ENCODE data around the gene FUOM. TPM values are rescaled to one million over a fixed set of nuclear protein-coding genes. Genes with fewer than 3 reads are reported as not detected.

Gene FUOM
- total RNA-seq, 1 experiment from 2014 or later, result 41.8 TPM

DNA sequence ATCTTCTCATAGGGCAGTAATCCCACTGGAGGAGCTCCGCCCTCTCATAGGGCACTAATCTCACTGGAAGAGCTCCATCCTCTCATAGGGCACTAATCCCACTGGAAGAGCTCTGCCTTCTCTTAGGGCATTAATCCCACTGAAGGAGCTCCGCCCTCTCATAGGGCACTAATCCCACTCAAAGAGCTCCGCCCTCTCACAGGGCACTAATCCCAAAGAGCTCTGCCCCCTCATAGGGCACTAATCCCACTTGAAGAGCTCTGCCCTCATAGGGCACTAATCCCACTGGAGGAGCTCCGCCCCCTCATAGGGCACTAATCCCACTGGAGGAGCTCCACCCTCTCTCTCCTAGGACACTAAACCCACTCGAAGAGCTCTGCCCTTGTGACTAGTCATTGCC, 3.4 kb upstream of the FUOM start:
- Histone ChIP-seq H4K5ac (ENCODE audit: insufficient read length, low read depth, low read length) (no peak overlapping the region), H3K23me2 (ENCODE audit: insufficient read length, low read depth, low read length, poor library complexity, severe bottlenecking) (no peaks in the 10 kb centered on the region), H3K4me2 (ENCODE audit: insufficient read depth, insufficient read length, low read length) (no peak overlapping the region), H3T11ph (ENCODE audit: low read length) (no peak overlapping the region), H2AK5ac (ENCODE audit: insufficient read length, low read length) (no peak overlapping the region), H3K23ac (ENCODE audit: insufficient read length, low read depth, low read length) (no peak overlapping the region), H3K9me3 (ENCODE audit: control insufficient read depth, low read depth, low read length) (no peaks in the 10 kb centered on the region), H3K14ac (ENCODE audit: insufficient read depth, low read length) (no peak overlapping the region), H4K91ac (ENCODE audit: insufficient read length, low read depth, low read length) (no peak overlapping the region), H3K9ac (ENCODE audit: extremely low read depth, insufficient read length, low read length) (no peak overlapping the region), H3K56ac (ENCODE audit: insufficient read length, low read depth, low read length) (no peak overlapping the region), H2BK20ac (ENCODE audit: low read depth, low read length, poor library complexity, severe bottlenecking) (no peak overlapping the region), H3K79me2 (ENCODE audit: insufficient read depth, low read length) (no peaks in the 10 kb centered on the region), H3K27ac (ENCODE audit: insufficient read length, low read depth, low read length) (no peak overlapping the region), H3K4ac (ENCODE audit: low read depth, low read length) (no peak overlapping the region), H3K18ac (ENCODE audit: insufficient read length, low read depth, low read length) (no peak overlapping the region), H2BK12ac (ENCODE audit: insufficient read length, low read depth, low read length) (no peak overlapping the region), H4K20me1 (ENCODE audit: control insufficient read depth, insufficient read depth, insufficient read length) (no peaks in the 10 kb centered on the region), H2BK15ac (ENCODE audit: low read depth, low read length) (no peak overlapping the region), H3K4me1 (ENCODE audit: insufficient read depth, low read length) (no peaks in the 10 kb centered on the region), H4K8ac (replicated peaks; ENCODE audit: insufficient read length, low read depth, low read length) (no peak overlapping the region), H3K27me3 (ENCODE audit: insufficient read depth, low read length) (no peaks in the 10 kb centered on the region; the same call in 1 of the 2 replicates), H2BK120ac (ENCODE audit: low read depth, low read length, poor library complexity, severe bottlenecking) (no peak overlapping the region), H2AFZ (ENCODE audit: low read length) (no peak overlapping the region), H3K79me1 (ENCODE audit: insufficient read depth, low read depth, low read length, poor library complexity, severe bottlenecking) (no peaks in the 10 kb centered on the region), H2BK5ac (ENCODE audit: insufficient read length, low read length) (no peak overlapping the region)
- TF ChIP-seq, protein P1, sequence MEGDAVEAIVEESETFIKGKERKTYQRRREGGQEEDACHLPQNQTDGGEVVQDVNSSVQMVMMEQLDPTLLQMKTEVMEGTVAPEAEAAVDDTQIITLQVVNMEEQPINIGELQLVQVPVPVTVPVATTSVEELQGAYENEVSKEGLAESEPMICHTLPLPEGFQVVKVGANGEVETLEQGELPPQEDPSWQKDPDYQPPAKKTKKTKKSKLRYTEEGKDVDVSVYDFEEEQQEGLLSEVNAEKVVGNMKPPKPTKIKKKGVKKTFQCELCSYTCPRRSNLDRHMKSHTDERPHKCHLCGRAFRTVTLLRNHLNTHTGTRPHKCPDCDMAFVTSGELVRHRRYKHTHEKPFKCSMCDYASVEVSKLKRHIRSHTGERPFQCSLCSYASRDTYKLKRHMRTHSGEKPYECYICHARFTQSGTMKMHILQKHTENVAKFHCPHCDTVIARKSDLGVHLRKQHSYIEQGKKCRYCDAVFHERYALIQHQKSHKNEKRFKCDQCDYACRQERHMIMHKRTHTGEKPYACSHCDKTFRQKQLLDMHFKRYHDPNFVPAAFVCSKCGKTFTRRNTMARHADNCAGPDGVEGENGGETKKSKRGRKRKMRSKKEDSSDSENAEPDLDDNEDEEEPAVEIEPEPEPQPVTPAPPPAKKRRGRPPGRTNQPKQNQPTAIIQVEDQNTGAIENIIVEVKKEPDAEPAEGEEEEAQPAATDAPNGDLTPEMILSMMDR (conservative IDR thresholded peaks at IDR 0.05), result no peak
- Mint-ChIP-seq H3K27me3 (ENCODE audit: low read depth) (peaks cover 24% of the 10 kb centered on the region), H3K4me1 (peaks cover 0 to 2% of the 10 kb centered on the region in 2 experiments; a peak in 1 of 4 replicates), H3K4me3 (no peak overlapping the region; a peak in 1 of 5 replicates), H3K36me3 (ENCODE audit: insufficient read depth in 1 of 3, low read depth in 3 of 3) (peaks cover 24 to 45% (median 44%) of the 10 kb centered on the region in 3 experiments; a peak in 6 of 7 replicates), H3K27ac (no peak overlapping the region; a peak in 1 of 7 replicates), H3K9me3 (no peaks in the 10 kb centered on the region)
- DNase-seq, result no peak
- no CpG with 5 or more reads among the region's 5 CpGs for WGBS (ENCODE audit: extremely low coverage, insufficient read length, low lambda C conversion rate)
